ENCODE data around the gene DONSON. TPM values are rescaled to one million over a fixed set of nuclear protein-coding genes. Genes with fewer than 3 reads are reported as not detected.

The DONSON gene
- total RNA-seq, 1 donor from 2014 or later, result 11.7 TPM

GRCh38 chr21:33550772-33551660, 37.5 kb downstream of the DONSON start:
- H3K4me2 ChIP-seq (ENCODE audit: low read length), result no peak overlapping the region
- H3K27me3 ChIP-seq (ENCODE audit: insufficient read depth, low read length), result no peaks in the 10 kb centered on the region
- Mint-ChIP-seq H3K4me1 (ENCODE audit: low read depth, unreplicated experiment) (peaks cover 2% of the 10 kb centered on the region), H3K36me3 (ENCODE audit: low read depth, unreplicated experiment) (peaks cover 29% of the 10 kb centered on the region), H3K27me3 (ENCODE audit: low read depth, unreplicated experiment) (no peaks in the 10 kb centered on the region), H3K4me3 (ENCODE audit: unreplicated experiment) (no peak overlapping the region), H3K9me3 (ENCODE audit: unreplicated experiment) (no peaks in the 10 kb centered on the region), H3K27ac (ENCODE audit: unreplicated experiment) (no peak overlapping the region)
- H2AFZ ChIP-seq (ENCODE audit: low read depth, low read length), result no peak overlapping the region
- no peak for FAIRE-seq
- TF ChIP-seq CTCF (IDR thresholded peaks at IDR 0.05; ENCODE audit: insufficient read depth, low read depth, low read length), result no peak
- no peak for TF ChIP-seq EZH2 (IDR thresholded peaks at IDR 0.05; ENCODE audit: insufficient read depth, low read length)
- peaks cover 99% of the 10 kb centered on the region for H4K20me1 ChIP-seq (ENCODE audit: insufficient read depth, low read length)
- no peaks in the 10 kb centered on the region for H3K4me1 ChIP-seq (ENCODE audit: insufficient read depth, low read length)
- no peak for DNase-seq (ENCODE audit: low read depth)
- H3K9me3 ChIP-seq (ENCODE audit: insufficient read depth, low read depth, low read length), result no peaks in the 10 kb centered on the region
- H3K36me3 ChIP-seq (ENCODE audit: insufficient read depth, low read length), result peaks cover 72% of the 10 kb centered on the region
- no peak overlapping the region for H3K9ac ChIP-seq (ENCODE audit: low read length)
- no peak overlapping the region for H3K27ac ChIP-seq (ENCODE audit: low read depth, low read length)
- no peak overlapping the region for H3K4me3 ChIP-seq (ENCODE audit: insufficient read depth, low read depth, low read length)
- peaks cover 99% of the 10 kb centered on the region for H3K79me2 ChIP-seq (ENCODE audit: insufficient read depth, low read length)

GRCh38 chr21:33549848-33550771, 38.4 kb downstream of the DONSON start:
- H3K4me1 Mint-ChIP-seq (ENCODE audit: low read depth, unreplicated experiment), result no peaks in the 10 kb centered on the region

More at GRCh38 chr21:33549848-33550771, 38.4 kb downstream of the DONSON start:
- no peaks in the 10 kb centered on the region for H3K27me3 Mint-ChIP-seq (ENCODE audit: low read depth, unreplicated experiment)
- Histone ChIP-seq H3K27me3 (ENCODE audit: insufficient read depth, low read length) (no peaks in the 10 kb centered on the region), H3K36me3 (ENCODE audit: insufficient read depth, low read length) (peaks cover 63% of the 10 kb centered on the region), H3K4me2 (ENCODE audit: low read length) (no peak overlapping the region), H3K4me3 (ENCODE audit: insufficient read depth, low read depth, low read length) (no peak overlapping the region), H3K9ac (ENCODE audit: low read length) (no peak overlapping the region), H2AFZ (ENCODE audit: low read depth, low read length) (no peak overlapping the region), H4K20me1 (ENCODE audit: insufficient read depth, low read length) (peaks cover 99% of the 10 kb centered on the region), H3K9me3 (ENCODE audit: insufficient read depth, low read depth, low read length) (no peaks in the 10 kb centered on the region), H3K4me1 (ENCODE audit: insufficient read depth, low read length) (peaks cover 5% of the 10 kb centered on the region), H3K79me2 (ENCODE audit: insufficient read depth, low read length) (peaks cover 99% of the 10 kb centered on the region), H3K27ac (ENCODE audit: low read depth, low read length) (no peak overlapping the region)
- TF ChIP-seq CTCF (IDR thresholded peaks at IDR 0.05; ENCODE audit: insufficient read depth, low read depth, low read length) (no peak), EZH2 (IDR thresholded peaks at IDR 0.05; ENCODE audit: insufficient read depth, low read length) (no peak)
- no peaks in the 10 kb centered on the region for H3K9me3 Mint-ChIP-seq (ENCODE audit: unreplicated experiment)
- no peak overlapping the region for H3K4me3 Mint-ChIP-seq (ENCODE audit: unreplicated experiment)
- peaks cover 27% of the 10 kb centered on the region for H3K36me3 Mint-ChIP-seq (ENCODE audit: low read depth, unreplicated experiment)
- FAIRE-seq (no peak), DNase-seq (ENCODE audit: low read depth) (no peak)
- H3K27ac Mint-ChIP-seq (ENCODE audit: unreplicated experiment), result no peak overlapping the region

Data from astrocyte (in vitro differentiated cells and primary cell).